ENCODE measurements around the gene MYRIP.

- no peak for TF ChIP-seq CTCF (IDR thresholded peaks at IDR 0.05)
- TF ChIP-seq POLR2A (IDR thresholded peaks at IDR 0.05) = no peak
Observed at GRCh38 chr3:40201770-40202169, 392.4 kb downstream of the MYRIP start.
